Loucy (cell line): Measurements from ENCODE around the gene ACTC1.

Source experiments
- H2AFZ ChIP-seq: fragments of 200-600 bp; sonication (generic); 2 replicates; pipeline ENCODE4 v1.6.0; 2016; ENCODE audit warnings: antibody characterized with exemption, mild to moderate bottlenecking, low read length, moderate library complexity
- H3F3A ChIP-seq: fragments of 200-600 bp; 2 replicates; pipeline ENCODE4 v1.6.0; 2016; ENCODE audit warnings: antibody characterized with exemption, low read depth, mild to moderate bottlenecking
- H3K27me3 ChIP-seq: fragments of 200-600 bp; sonication (generic); 2 replicates; pipeline ENCODE4 v1.6.1; 2014; ENCODE audit warnings: low read length, mild to moderate bottlenecking; ENCODE audit not compliant: insufficient read depth, poor library complexity, severe bottlenecking
- H3K36me3 ChIP-seq: fragments of 200-600 bp; sonication (generic); 2 replicates; pipeline ENCODE4 v1.6.1; 2016; ENCODE audit warnings: low read length; ENCODE audit not compliant: insufficient read depth
- H3K4me1 ChIP-seq: fragments of 200-600 bp; sonication (generic); 2 replicates; pipeline ENCODE4 v1.5.1; 2014; ENCODE audit warnings: low read length, mild to moderate bottlenecking; ENCODE audit not compliant: insufficient read depth, poor library complexity, severe bottlenecking
- H3K4me2 ChIP-seq: fragments of 200-600 bp; sonication (generic); 2 replicates; pipeline ENCODE4 v1.6.0; 2014; ENCODE audit warnings: antibody characterized with exemption, low read length, low read depth, mild to moderate bottlenecking; ENCODE audit not compliant: poor library complexity, severe bottlenecking
- H3K4me3 ChIP-seq: fragments of 200-600 bp; sonication (generic); 2 replicates; pipeline ENCODE4 v1.5.1; 2014; ENCODE audit warnings: low read length, mild to moderate bottlenecking, mixed read lengths; ENCODE audit not compliant: poor library complexity, severe bottlenecking
- H3K79me2 ChIP-seq: fragments of 200-600 bp; sonication (generic); 2 replicates; pipeline ENCODE4 v1.6.1; 2014; ENCODE audit warnings: low read length; ENCODE audit not compliant: insufficient read depth
- H3K9ac ChIP-seq: fragments of 200-600 bp; sonication (generic); 2 replicates; pipeline ENCODE4 v1.6.0; 2014; ENCODE audit warnings: mild to moderate bottlenecking, low read depth, low read length, moderate library complexity; ENCODE audit not compliant: poor library complexity, severe bottlenecking
- H3K9me2 ChIP-seq: fragments of 200-600 bp; sonication (generic); replicated peaks from 2 replicates; pipeline ENCODE4 v1.6.1; 2016; ENCODE audit warnings: low read depth, low read length, mixed read lengths
- H3K9me3 ChIP-seq: fragments of 200-600 bp; sonication (generic); 2 replicates; pipeline ENCODE4 v1.6.1; 2014; ENCODE audit warnings: mild to moderate bottlenecking, antibody characterized with exemption, low read length, low read depth; ENCODE audit not compliant: insufficient read depth
- H4K20me1 ChIP-seq: fragments of 200-600 bp; sonication (generic); 2 replicates; pipeline ENCODE4 v1.6.0; 2014; ENCODE audit warnings: antibody characterized with exemption, low read length, mild to moderate bottlenecking; ENCODE audit not compliant: insufficient read depth, poor library complexity, severe bottlenecking
- EZH2phosphoT487 ChIP-seq: fragments of 200-600 bp; IDR thresholded peaks from 2 replicates; pipeline ENCODE4 v1.6.1; 2018; ENCODE audit warnings: antibody characterized with exemption, mild to moderate bottlenecking, moderate library complexity, borderline replicate concordance
- TF ChIP-seq, protein P1 (sequence below): fragments of 200-600 bp; sonication (generic); conservative IDR thresholded peaks from 2 replicates; pipeline ENCODE4 v1.5.1; 2014; ENCODE audit warnings: mild to moderate bottlenecking, antibody characterized with exemption, low read length

The ACTC1 gene

DNA sequence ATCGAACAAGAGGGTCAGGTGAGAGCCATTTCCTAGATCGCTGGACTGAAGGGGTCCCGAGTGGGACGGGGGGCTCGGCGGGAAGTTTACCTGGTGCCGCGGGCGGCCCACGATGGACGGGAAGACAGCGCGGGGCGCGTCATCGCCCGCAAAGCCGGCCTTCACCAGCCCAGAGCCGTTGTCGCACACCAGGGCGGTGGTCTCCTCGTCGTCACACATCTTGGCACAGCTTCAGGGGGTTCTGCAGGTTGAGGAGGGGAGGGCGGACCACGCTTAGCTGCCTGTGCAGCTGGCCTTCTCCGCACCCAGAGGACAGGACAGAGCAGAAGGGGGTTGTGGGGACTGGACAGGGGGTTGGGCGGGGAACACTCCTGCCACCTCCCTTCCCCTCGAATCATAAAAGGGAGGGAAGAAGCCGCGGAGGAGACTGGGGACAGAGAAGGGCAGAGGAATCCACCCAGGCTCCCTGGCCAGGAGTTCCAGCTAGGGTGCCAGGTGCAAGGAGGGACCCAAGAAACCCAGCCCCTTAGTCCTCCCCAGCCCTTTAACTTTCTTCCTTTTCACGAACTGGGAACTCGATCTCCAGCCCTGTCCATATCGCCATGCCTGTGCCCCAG is 651 bp downstream of the ACTC1 start:
- no peaks in the 10 kb centered on the region for H3K9me3 ChIP-seq
- H3K9me2 ChIP-seq: no peaks in the 10 kb centered on the region
- H3K27me3 ChIP-seq: no peaks in the 10 kb centered on the region
- no peak overlapping the region for H3K9ac ChIP-seq
- H3K4me2 ChIP-seq: no peak overlapping the region
- H3F3A ChIP-seq: no peaks in the 10 kb centered on the region
- H3K4me3 ChIP-seq: no peak overlapping the region
- no peaks in the 10 kb centered on the region for H4K20me1 ChIP-seq
- no peaks in the 10 kb centered on the region for H3K4me1 ChIP-seq
- no peak overlapping the region for H2AFZ ChIP-seq
- H3K36me3 ChIP-seq: no peaks in the 10 kb centered on the region
- no peaks in the 10 kb centered on the region for H3K79me2 ChIP-seq
- no peak for TF ChIP-seq EZH2phosphoT487
- TF ChIP-seq, protein P1, sequence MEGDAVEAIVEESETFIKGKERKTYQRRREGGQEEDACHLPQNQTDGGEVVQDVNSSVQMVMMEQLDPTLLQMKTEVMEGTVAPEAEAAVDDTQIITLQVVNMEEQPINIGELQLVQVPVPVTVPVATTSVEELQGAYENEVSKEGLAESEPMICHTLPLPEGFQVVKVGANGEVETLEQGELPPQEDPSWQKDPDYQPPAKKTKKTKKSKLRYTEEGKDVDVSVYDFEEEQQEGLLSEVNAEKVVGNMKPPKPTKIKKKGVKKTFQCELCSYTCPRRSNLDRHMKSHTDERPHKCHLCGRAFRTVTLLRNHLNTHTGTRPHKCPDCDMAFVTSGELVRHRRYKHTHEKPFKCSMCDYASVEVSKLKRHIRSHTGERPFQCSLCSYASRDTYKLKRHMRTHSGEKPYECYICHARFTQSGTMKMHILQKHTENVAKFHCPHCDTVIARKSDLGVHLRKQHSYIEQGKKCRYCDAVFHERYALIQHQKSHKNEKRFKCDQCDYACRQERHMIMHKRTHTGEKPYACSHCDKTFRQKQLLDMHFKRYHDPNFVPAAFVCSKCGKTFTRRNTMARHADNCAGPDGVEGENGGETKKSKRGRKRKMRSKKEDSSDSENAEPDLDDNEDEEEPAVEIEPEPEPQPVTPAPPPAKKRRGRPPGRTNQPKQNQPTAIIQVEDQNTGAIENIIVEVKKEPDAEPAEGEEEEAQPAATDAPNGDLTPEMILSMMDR: no peak

DNA sequence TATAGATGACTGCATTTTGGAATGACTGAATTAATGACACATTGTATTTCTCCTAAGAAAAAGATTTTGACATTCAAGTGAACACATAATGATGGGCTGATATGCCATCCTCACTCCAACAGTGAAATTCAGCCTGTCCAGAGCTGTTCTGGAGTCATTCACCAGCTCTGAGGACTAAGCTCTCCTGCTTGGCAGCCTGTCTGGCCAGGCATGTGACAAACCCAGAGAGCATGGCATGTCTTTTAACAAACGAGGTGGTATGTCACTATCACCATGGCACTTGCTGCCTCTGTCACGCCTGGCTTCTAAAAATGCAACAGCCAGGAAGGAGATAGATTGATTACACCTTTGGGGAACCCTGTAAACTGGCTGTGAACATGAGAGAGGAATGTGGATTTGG is 1.4 kb downstream of the ACTC1 start:
- no peaks in the 10 kb centered on the region for H3K4me1 ChIP-seq
- no peak overlapping the region for H3K4me2 ChIP-seq
- H3K27me3 ChIP-seq: no peaks in the 10 kb centered on the region
- H2AFZ ChIP-seq: no peak overlapping the region
- H4K20me1 ChIP-seq: no peaks in the 10 kb centered on the region
- no peaks in the 10 kb centered on the region for H3K9me3 ChIP-seq
- H3K4me3 ChIP-seq: no peak overlapping the region
- H3K36me3 ChIP-seq: no peaks in the 10 kb centered on the region
- H3K9ac ChIP-seq: no peak overlapping the region
- H3K9me2 ChIP-seq: no peaks in the 10 kb centered on the region
- no peak for TF ChIP-seq EZH2phosphoT487
- TF ChIP-seq, protein P1: no peak
- H3F3A ChIP-seq: no peaks in the 10 kb centered on the region
- no peaks in the 10 kb centered on the region for H3K79me2 ChIP-seq

DNA sequence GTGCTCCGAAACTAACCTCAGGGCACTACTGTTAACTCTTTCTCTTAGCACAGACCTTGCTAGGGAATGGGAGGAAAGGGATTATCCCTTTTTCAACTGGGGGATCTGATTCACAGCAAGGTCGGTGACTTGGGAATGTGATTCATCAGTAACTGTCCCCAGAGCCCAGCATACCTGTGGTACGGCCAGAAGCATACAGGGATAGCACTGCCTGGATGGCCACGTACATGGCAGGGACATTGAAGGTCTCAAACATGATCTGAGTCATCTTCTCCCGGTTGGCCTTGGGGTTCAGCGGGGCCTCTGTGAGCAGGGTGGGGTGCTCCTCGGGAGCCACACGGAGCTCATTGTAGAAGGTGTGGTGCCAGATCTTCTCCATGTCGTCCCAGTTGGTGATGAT is 2.3 kb downstream of the ACTC1 start:
- H3F3A ChIP-seq: no peaks in the 10 kb centered on the region
- no peaks in the 10 kb centered on the region for H3K79me2 ChIP-seq
- H3K9ac ChIP-seq: no peak overlapping the region
- H3K4me2 ChIP-seq: no peak overlapping the region
- H4K20me1 ChIP-seq: no peaks in the 10 kb centered on the region
- no peaks in the 10 kb centered on the region for H3K9me2 ChIP-seq
- no peaks in the 10 kb centered on the region for H3K4me1 ChIP-seq
- H3K9me3 ChIP-seq: no peaks in the 10 kb centered on the region
- H3K27me3 ChIP-seq: no peaks in the 10 kb centered on the region
- no peak overlapping the region for H3K4me3 ChIP-seq
- no peaks in the 10 kb centered on the region for H3K36me3 ChIP-seq
- TF ChIP-seq, protein P1: no peak
- TF ChIP-seq EZH2phosphoT487: no peak
- H2AFZ ChIP-seq: no peak overlapping the region
